Measurements from ENCODE around the gene PLXDC2. TPM values are rescaled to one million over a fixed set of nuclear protein-coding genes. Genes with fewer than 3 reads are reported as not detected.

The PLXDC2 gene
- total and polyA plus RNA-seq, 2 donors (not counting 1 experiment from before 2014, with no cell fraction given): 0.07 TPM

GRCh38 chr10:19968745-19969144, 152.5 kb downstream of the PLXDC2 start:
- Histone ChIP-seq H3K79me2 (ENCODE audit: control insufficient read depth, insufficient read depth, low read length) (no peaks in the 10 kb centered on the region), H3K4me3 (ENCODE audit: control extremely low read depth in 1 of 5, extremely low read depth in 1 of 5, insufficient read depth in 1 of 5, low read depth in 2 of 5, low read length in 4 of 5) (no peak overlapping the region), H3K4me2 (replicated peaks; ENCODE audit: low read depth, low read length, poor library complexity, severe bottlenecking) (no peak overlapping the region), H3K9ac (ENCODE audit: low read length) (no peak overlapping the region), H2AFZ (ENCODE audit: insufficient read depth, low read depth, low read length, poor library complexity, severe bottlenecking) (no peak overlapping the region), H3K4me1 (ENCODE audit: control insufficient read depth in 2 of 2, insufficient read depth in 2 of 2, low read length in 2 of 2) (no peaks in the 10 kb centered on the region), H3K36me3 (replicated peaks in 1 of 2; ENCODE audit: control extremely low read depth in 1 of 2, control insufficient read depth in 1 of 2, extremely low read depth in 1 of 2, insufficient read depth in 2 of 2, low read length in 1 of 2) (no peaks in the 10 kb centered on the region), H3K9me3 (ENCODE audit: control extremely low read depth in 1 of 3, control insufficient read depth in 2 of 3, insufficient read depth in 1 of 3, low read length in 2 of 3) (no peaks in the 10 kb centered on the region), H3K27me3 (replicated peaks in 1 of 4; ENCODE audit: control extremely low read depth in 1 of 4, control insufficient read depth in 3 of 4, insufficient read depth in 4 of 4, low read length in 3 of 4) (no peaks in the 10 kb centered on the region), H4K20me1 (ENCODE audit: control insufficient read depth, insufficient read depth, low read length, poor library complexity, severe bottlenecking) (no peaks in the 10 kb centered on the region), H3K27ac (ENCODE audit: low read length in 2 of 2) (no peak overlapping the region)
- H3K4me3 Mint-ChIP-seq: no peak overlapping the region
- ChIA-PET CTCF (no interaction called here), POLR2A (no interaction called here)
- ATAC-seq (ENCODE audit: low read depth): no peak
- no peak overlapping the region for H3K27ac Mint-ChIP-seq
- intact Hi-C loops (cut with micrococcal nuclease): no loop called here
- no peak for DNase-seq
- no peaks in the 10 kb centered on the region for H3K27me3 Mint-ChIP-seq
- no peaks in the 10 kb centered on the region for H3K9me3 Mint-ChIP-seq (ENCODE audit: insufficient read depth)
- H3K4me1 Mint-ChIP-seq: no peaks in the 10 kb centered on the region
- TF ChIP-seq EZH2 (IDR thresholded peaks at IDR 0.05; ENCODE audit: borderline replicate concordance, insufficient read depth, low read depth, low read length, poor library complexity, severe bottlenecking): no peak
- TF ChIP-seq, protein P1, sequence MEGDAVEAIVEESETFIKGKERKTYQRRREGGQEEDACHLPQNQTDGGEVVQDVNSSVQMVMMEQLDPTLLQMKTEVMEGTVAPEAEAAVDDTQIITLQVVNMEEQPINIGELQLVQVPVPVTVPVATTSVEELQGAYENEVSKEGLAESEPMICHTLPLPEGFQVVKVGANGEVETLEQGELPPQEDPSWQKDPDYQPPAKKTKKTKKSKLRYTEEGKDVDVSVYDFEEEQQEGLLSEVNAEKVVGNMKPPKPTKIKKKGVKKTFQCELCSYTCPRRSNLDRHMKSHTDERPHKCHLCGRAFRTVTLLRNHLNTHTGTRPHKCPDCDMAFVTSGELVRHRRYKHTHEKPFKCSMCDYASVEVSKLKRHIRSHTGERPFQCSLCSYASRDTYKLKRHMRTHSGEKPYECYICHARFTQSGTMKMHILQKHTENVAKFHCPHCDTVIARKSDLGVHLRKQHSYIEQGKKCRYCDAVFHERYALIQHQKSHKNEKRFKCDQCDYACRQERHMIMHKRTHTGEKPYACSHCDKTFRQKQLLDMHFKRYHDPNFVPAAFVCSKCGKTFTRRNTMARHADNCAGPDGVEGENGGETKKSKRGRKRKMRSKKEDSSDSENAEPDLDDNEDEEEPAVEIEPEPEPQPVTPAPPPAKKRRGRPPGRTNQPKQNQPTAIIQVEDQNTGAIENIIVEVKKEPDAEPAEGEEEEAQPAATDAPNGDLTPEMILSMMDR (IDR thresholded peaks at IDR 0.05): no peak

DNA sequence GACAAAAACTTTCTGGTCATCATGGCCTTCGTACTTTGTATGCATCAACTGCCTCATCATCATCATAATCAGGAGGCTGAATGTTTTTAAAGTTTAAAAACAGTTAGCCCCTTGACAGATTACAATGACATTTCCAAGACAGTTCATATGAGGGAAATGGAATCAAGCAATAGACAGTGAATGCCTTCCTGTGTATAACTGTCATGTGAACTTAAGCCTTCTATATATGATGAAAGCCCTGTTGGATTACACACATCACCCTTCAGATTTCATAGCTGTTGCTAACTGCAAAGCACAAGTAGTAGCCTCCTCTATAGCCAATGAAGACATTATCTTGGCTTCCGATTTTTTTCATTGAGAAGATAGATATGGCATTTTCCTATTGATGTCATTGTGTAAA, 154.0 kb downstream of the PLXDC2 start:
- Histone ChIP-seq H2AFZ (ENCODE audit: insufficient read depth, low read depth, low read length, poor library complexity, severe bottlenecking) (no peak overlapping the region), H3K36me3 (replicated peaks in 1 of 2; ENCODE audit: control extremely low read depth in 1 of 2, control insufficient read depth in 1 of 2, extremely low read depth in 1 of 2, insufficient read depth in 2 of 2, low read length in 1 of 2) (no peaks in the 10 kb centered on the region), H4K20me1 (ENCODE audit: control insufficient read depth, insufficient read depth, low read length, poor library complexity, severe bottlenecking) (no peaks in the 10 kb centered on the region), H3K79me2 (ENCODE audit: control insufficient read depth, insufficient read depth, low read length) (no peaks in the 10 kb centered on the region), H3K4me2 (replicated peaks; ENCODE audit: low read depth, low read length, poor library complexity, severe bottlenecking) (no peak overlapping the region), H3K27me3 (replicated peaks in 1 of 4; ENCODE audit: control extremely low read depth in 1 of 4, control insufficient read depth in 3 of 4, insufficient read depth in 4 of 4, low read length in 3 of 4) (no peaks in the 10 kb centered on the region), H3K4me3 (ENCODE audit: control extremely low read depth in 1 of 5, extremely low read depth in 1 of 5, insufficient read depth in 1 of 5, low read depth in 2 of 5, low read length in 4 of 5) (no peak overlapping the region), H3K9me3 (ENCODE audit: control extremely low read depth in 1 of 3, control insufficient read depth in 2 of 3, insufficient read depth in 1 of 3, low read length in 2 of 3) (no peaks in the 10 kb centered on the region), H3K27ac (ENCODE audit: low read length in 2 of 2) (no peak overlapping the region), H3K4me1 (ENCODE audit: control insufficient read depth in 2 of 2, insufficient read depth in 2 of 2, low read length in 2 of 2) (no peaks in the 10 kb centered on the region), H3K9ac (ENCODE audit: low read length) (no peak overlapping the region)
- DNase-seq (no peak), ATAC-seq (ENCODE audit: low read depth) (no peak)
- intact Hi-C loops (cut with micrococcal nuclease): no loop called here
- ChIA-PET POLR2A (no interaction called here), CTCF (no interaction called here)
- Mint-ChIP-seq H3K9me3 (ENCODE audit: insufficient read depth) (no peaks in the 10 kb centered on the region), H3K4me1 (no peaks in the 10 kb centered on the region), H3K27ac (no peak overlapping the region), H3K4me3 (no peak overlapping the region), H3K27me3 (no peaks in the 10 kb centered on the region)
- WGBS (ENCODE audit: insufficient coverage): no CpG with 5 or more reads among the region's 2 CpGs
- no peak for TF ChIP-seq EZH2 (IDR thresholded peaks at IDR 0.05; ENCODE audit: borderline replicate concordance, insufficient read depth, low read depth, low read length, poor library complexity, severe bottlenecking)
- TF ChIP-seq, protein P1 (IDR thresholded peaks at IDR 0.05): no peak

Measured in B cell (primary cell).